ENCODE measurements around the gene STPG3. TPM values are rescaled to one million over a fixed set of nuclear protein-coding genes. Genes with fewer than 3 reads are reported as not detected.

The STPG3 gene
- total RNA-seq, 1 donor from 2014 or later, result not detected

DNA sequence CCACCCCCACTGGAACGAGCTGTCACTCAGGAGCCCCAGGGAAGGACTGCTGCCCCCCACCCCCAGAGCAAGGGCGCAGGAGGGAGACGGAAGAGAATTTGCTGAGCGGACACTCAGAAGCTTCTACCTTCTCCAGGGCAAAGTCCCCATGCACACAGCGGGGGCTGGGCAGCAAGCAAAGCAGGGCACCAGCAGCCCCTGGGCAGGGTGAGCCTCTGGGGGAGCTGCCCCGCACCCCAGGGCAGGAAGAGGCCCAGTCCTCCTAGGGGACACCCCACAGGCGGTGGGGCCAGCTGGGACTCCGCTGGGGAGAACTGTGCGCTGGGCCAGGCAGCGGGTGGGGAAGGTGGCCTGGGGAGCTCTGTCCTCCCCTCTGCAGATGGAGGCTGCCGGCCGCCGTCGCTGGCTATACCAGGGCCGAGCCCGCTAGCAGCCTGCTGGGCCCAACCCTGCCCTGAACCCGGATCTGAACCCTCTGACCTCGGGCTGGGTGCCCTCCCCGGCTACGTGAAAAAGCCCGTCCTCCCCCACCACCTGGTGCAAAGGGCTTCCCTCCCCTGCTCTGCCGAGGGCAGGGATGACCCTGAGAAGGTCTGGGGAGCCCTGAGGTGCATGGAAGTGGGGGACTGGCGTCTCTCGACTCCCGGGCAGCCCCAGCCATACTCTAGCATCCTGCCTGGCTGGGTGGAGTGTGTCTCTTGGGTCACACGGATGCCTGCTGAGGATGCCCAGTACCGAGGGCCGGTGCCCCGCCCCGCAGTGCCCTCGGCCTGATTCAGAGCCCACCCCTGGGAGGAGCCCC, 21.0 kb upstream of the STPG3 start:
- DNase-seq (ENCODE audit: low spot score, unreplicated experiment), result no peak
- peaks cover 10% of the 10 kb centered on the region for H3K4me1 Mint-ChIP-seq (ENCODE audit: low read depth)
- H3K4me3 Mint-ChIP-seq (ENCODE audit: low read depth), result no peak overlapping the region
- no peaks in the 10 kb centered on the region for H3K27me3 Mint-ChIP-seq
- TF ChIP-seq, protein P1, sequence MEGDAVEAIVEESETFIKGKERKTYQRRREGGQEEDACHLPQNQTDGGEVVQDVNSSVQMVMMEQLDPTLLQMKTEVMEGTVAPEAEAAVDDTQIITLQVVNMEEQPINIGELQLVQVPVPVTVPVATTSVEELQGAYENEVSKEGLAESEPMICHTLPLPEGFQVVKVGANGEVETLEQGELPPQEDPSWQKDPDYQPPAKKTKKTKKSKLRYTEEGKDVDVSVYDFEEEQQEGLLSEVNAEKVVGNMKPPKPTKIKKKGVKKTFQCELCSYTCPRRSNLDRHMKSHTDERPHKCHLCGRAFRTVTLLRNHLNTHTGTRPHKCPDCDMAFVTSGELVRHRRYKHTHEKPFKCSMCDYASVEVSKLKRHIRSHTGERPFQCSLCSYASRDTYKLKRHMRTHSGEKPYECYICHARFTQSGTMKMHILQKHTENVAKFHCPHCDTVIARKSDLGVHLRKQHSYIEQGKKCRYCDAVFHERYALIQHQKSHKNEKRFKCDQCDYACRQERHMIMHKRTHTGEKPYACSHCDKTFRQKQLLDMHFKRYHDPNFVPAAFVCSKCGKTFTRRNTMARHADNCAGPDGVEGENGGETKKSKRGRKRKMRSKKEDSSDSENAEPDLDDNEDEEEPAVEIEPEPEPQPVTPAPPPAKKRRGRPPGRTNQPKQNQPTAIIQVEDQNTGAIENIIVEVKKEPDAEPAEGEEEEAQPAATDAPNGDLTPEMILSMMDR (IDR thresholded peaks at IDR 0.05; ENCODE audit: unreplicated experiment), result no peak
- H3K9me3 Mint-ChIP-seq (ENCODE audit: low read depth), result no peaks in the 10 kb centered on the region
- no peak overlapping the region for H3K27ac Mint-ChIP-seq
- no peaks in the 10 kb centered on the region for H3K36me3 Mint-ChIP-seq (ENCODE audit: insufficient read depth)

DNA sequence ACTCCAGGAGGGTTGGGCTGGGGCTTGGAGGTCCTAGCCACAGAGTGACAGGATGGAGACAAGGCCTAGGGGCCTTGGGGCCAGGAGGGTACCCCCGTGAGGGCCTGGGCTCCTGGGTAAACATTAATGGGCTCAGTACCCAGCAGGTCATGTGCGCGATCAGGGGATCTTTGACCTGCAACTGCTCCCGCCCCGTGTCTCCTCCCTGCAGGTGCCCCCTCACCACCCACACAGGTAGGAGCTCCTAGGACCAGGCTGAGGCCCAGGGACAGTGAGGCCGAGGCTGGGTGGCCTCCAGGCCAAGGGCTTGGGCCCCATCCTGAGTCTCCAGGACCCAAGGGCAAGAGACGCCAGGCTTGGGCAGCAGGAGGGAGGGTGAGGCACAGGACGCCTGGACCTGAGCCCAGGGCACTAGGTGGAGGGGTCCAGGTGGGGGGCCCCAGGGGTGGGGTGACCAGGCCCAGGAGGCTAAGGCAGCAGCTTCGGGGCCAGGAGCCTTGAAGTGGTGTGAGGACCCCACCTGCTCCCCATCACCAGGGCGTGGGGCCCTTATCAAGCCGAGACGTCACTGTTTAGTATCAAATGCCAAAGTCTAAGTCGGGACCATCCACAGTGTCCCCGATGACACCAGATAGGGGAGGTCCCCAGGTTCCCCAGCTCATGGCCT, 20.2 kb upstream of the STPG3 start, which contains the start of gene SLC34A3:
Gene SLC34A3, plus strand, starts transcription at position 197 of the 667 bp plus-strand sequence. CDS start 802 bp downstream, outside the sequence.
- Mint-ChIP-seq H3K9me3 (ENCODE audit: low read depth) (no peaks in the 10 kb centered on the region), H3K4me1 (ENCODE audit: low read depth) (peaks cover 13% of the 10 kb centered on the region), H3K4me3 (ENCODE audit: low read depth) (no peak within 1 kb of the TSS), H3K27ac (no peak within 1 kb of the TSS), H3K27me3 (no peaks in the 10 kb centered on the region), H3K36me3 (ENCODE audit: insufficient read depth) (no peaks in the 10 kb centered on the region)
- DNase-seq (ENCODE audit: low spot score, unreplicated experiment), result no peak
- TF ChIP-seq, protein P1 (IDR thresholded peaks at IDR 0.05; ENCODE audit: unreplicated experiment), result no peak

DNA sequence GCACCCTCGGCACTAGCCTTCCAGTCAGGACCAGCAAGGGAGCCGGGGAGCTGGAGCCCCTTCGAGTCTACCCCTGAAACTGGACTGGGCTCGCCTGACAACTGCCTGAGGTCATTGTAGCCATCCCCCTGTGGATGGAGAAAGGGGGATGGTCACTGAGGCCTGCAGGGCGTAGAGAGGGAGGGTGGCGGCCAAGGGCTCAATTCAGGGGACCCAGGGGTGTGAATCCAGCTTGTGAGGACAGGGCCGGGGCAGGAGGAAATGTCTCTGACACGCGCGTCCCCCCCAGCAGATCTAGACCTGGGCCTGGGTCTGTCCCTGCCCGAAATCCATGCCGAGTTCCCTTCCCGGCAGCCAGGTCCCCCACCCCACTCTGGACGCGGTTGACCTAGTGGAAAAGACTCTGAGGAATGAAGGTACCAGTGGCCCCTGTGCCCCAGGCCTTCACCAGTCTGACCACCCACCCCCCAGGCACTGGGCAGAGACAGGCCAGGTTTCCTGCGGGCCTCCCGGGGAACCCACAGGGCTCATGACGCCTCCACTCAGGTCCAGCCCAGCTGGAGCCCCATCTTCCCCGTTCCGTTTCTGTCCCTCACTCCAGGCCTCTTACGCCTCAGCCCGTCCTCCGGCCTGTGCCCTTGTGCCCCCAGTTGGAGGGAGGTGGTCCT, 19.6 kb upstream of the STPG3 start:
- TF ChIP-seq, protein P1 (IDR thresholded peaks at IDR 0.05; ENCODE audit: unreplicated experiment), result no peak
- Mint-ChIP-seq H3K9me3 (ENCODE audit: low read depth) (no peaks in the 10 kb centered on the region), H3K4me3 (ENCODE audit: low read depth) (no peak overlapping the region), H3K27ac (no peak overlapping the region), H3K4me1 (ENCODE audit: low read depth) (peaks cover 16% of the 10 kb centered on the region), H3K27me3 (no peaks in the 10 kb centered on the region), H3K36me3 (ENCODE audit: insufficient read depth) (no peaks in the 10 kb centered on the region)
- DNase-seq (ENCODE audit: low spot score, unreplicated experiment), result no peak

DNA sequence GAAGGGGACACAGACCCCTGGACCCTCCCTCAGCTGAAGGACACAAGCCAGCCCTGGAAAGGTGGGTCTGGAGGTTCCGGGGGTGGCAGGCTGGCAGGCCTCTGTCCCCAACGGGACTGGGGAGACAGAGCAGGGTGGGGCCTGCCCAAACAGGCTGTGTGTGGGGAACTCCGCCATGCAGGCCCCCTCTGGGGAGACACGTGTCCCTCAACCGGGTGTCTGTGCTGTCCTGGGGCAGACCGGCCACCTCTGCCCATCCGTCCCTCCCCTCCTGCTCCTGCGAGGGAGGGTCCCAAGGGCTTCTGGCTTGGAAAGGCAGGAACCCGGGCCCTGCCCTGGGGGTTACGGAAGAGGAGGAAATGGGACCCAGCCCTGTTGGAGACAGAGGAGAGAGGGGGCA, 19.0 kb upstream of the STPG3 start:
- Mint-ChIP-seq H3K9me3 (ENCODE audit: low read depth) (no peaks in the 10 kb centered on the region), H3K27ac (no peak overlapping the region), H3K36me3 (ENCODE audit: insufficient read depth) (no peaks in the 10 kb centered on the region), H3K4me3 (ENCODE audit: low read depth) (no peak overlapping the region), H3K4me1 (ENCODE audit: low read depth) (peaks cover 17% of the 10 kb centered on the region), H3K27me3 (no peaks in the 10 kb centered on the region)
- no peak for DNase-seq (ENCODE audit: low spot score, unreplicated experiment)
- TF ChIP-seq, protein P1 (IDR thresholded peaks at IDR 0.05; ENCODE audit: unreplicated experiment), result no peak

GRCh38 chr9:137232510-137232909, 18.6 kb upstream of the STPG3 start:
- TF ChIP-seq, protein P1 (IDR thresholded peaks at IDR 0.05; ENCODE audit: unreplicated experiment), result no peak
- no peaks in the 10 kb centered on the region for H3K9me3 Mint-ChIP-seq (ENCODE audit: low read depth)
- H3K4me3 Mint-ChIP-seq (ENCODE audit: low read depth), result no peak overlapping the region
- DNase-seq (ENCODE audit: low spot score, unreplicated experiment), result no peak
- no peaks in the 10 kb centered on the region for H3K27me3 Mint-ChIP-seq
- no peaks in the 10 kb centered on the region for H3K36me3 Mint-ChIP-seq (ENCODE audit: insufficient read depth)
- H3K4me1 Mint-ChIP-seq (ENCODE audit: low read depth), result peaks cover 15% of the 10 kb centered on the region
- no peak overlapping the region for H3K27ac Mint-ChIP-seq

Data from progenitor cell of endocrine pancreas (in vitro differentiated cells).